ENCODE data around the gene DACH1. TPM values are rescaled to one million over a fixed set of nuclear protein-coding genes. Genes with fewer than 3 reads are reported as not detected.
A peak's percentile ranks its signal among the peaks of the same experiment; 100 is the strongest.

Gene DACH1
- total and polyA plus RNA-seq, 9 of the 15 experiments (the other 6 are each of a cell fraction or from before 2014, with no cell fraction given): 0.04 to 0.07 (median 0.04) TPM; not detected in 2

- H3K4me1 ChIP-seq (replicated peaks in 1 of 2; ENCODE audit: control insufficient read depth in 2 of 2, insufficient read depth in 2 of 2, low read length in 2 of 2): no peaks in the 10 kb centered on the region
- ATAC-seq: no peak
- no peaks in the 10 kb centered on the region for H3K9me3 ChIP-seq (replicated peaks; ENCODE audit: control insufficient read depth, insufficient read depth, low read depth, low read length)
- no peak for FAIRE-seq
- no peaks in the 10 kb centered on the region for H4K20me1 ChIP-seq (replicated peaks; ENCODE audit: control insufficient read depth, insufficient read depth, low read length)
- H3K36me3 ChIP-seq (ENCODE audit: control insufficient read depth, insufficient read depth, low read length): no peaks in the 10 kb centered on the region
- no peak overlapping the region for H2AFZ ChIP-seq (ENCODE audit: low read depth, low read length)
- CTCF ChIA-PET (ENCODE audit: low intra/inter-chr PET ratio): no interaction called here
- H3K27me3 ChIP-seq (ENCODE audit: control insufficient read depth in 2 of 2, insufficient read depth in 2 of 2, low read length in 2 of 2): no peaks in the 10 kb centered on the region
- in situ Hi-C loops (cut with MboI): no loop called here
- H3K4me3 ChIP-seq: no peak overlapping the region
- 0% methylated on average over 3 of the region's 3 CpGs for WGBS (ENCODE audit: insufficient coverage, low coverage, missing lambda C conversion rate)
- no TSS peak for BruUV-seq (replicated peaks)
- H3K4me2 ChIP-seq (ENCODE audit: insufficient read depth, low read length): no peak overlapping the region
- no peak overlapping the region for H3K27ac ChIP-seq (ENCODE audit: extremely low read depth, low read depth, low read length)
- intact Hi-C loops (cut with micrococcal nuclease): no loop called here
- no peaks in the 10 kb centered on the region for H3K79me2 ChIP-seq (ENCODE audit: control insufficient read depth, insufficient read depth, low read length)
- POLR2A ChIA-PET: no interaction called here
- peak in 1 of 4 experiments; percentile 3 for DNase-seq (ENCODE audit: extremely low read depth in 1 of 4, low spot score in 3 of 4)
- H3K9ac ChIP-seq (ENCODE audit: insufficient read depth in 1 of 2, low read depth in 2 of 2, low read length in 2 of 2): no peak overlapping the region
- no peaks in the 10 kb centered on the region for H3K9me1 ChIP-seq (ENCODE audit: control insufficient read depth, insufficient read depth, low read length)
- TF ChIP-seq TGIF2 (CRISPR knock-in tag; IDR thresholded peaks at IDR 0.05): no peak
- TF ChIP-seq ZNF24 (IDR thresholded peaks at IDR 0.05): no peak
- no peak for TF ChIP-seq RAD51 (IDR thresholded peaks at IDR 0.05; ENCODE audit: borderline replicate concordance, low read depth)
- TF ChIP-seq ZNF282 (CRISPR knock-in tag; IDR thresholded peaks at IDR 0.05): no peak
- TF ChIP-seq ZKSCAN8 (CRISPR knock-in tag; IDR thresholded peaks at IDR 0.05): no peak
- no peak for TF ChIP-seq SNAPC5 (CRISPR knock-in tag; IDR thresholded peaks at IDR 0.05)
- no peak for TF ChIP-seq SRSF9 (IDR thresholded peaks at IDR 0.05; ENCODE audit: borderline replicate concordance, low read depth, low read length)
- TF ChIP-seq SMAD2 (IDR thresholded peaks at IDR 0.05; ENCODE audit: low read depth, low read length): no peak
- no peak for TF ChIP-seq WHSC1 (IDR thresholded peaks at IDR 0.05; ENCODE audit: low read length)
- TF ChIP-seq ZNF239 (CRISPR knock-in tag; IDR thresholded peaks at IDR 0.05): no peak
- no peak for TF ChIP-seq ZHX1 (conservative IDR thresholded peaks at IDR 0.05; ENCODE audit: low read length)
- no peak for TF ChIP-seq KDM5B (IDR thresholded peaks at IDR 0.05; ENCODE audit: insufficient replicate concordance, low read depth, low read length)
- no peak for TF ChIP-seq SAP30 (IDR thresholded peaks at IDR 0.05; ENCODE audit: borderline replicate concordance, insufficient read depth, low read depth, low read length, poor library complexity, severe bottlenecking)
- no peak for TF ChIP-seq NFE2 (IDR thresholded peaks at IDR 0.05; ENCODE audit: low read depth)
- TF ChIP-seq ZNF707 (CRISPR knock-in tag; conservative IDR thresholded peaks at IDR 0.05): no peak
- TF ChIP-seq ZNF212 (CRISPR knock-in tag; IDR thresholded peaks at IDR 0.05): no peak
- no peak for TF ChIP-seq DMBX1 (CRISPR knock-in tag; IDR thresholded peaks at IDR 0.05; ENCODE audit: borderline replicate concordance)
- no peak for TF ChIP-seq NKRF (IDR thresholded peaks at IDR 0.05; ENCODE audit: borderline replicate concordance)
- no peak for TF ChIP-seq ILK (tag; IDR thresholded peaks at IDR 0.05; ENCODE audit: borderline replicate concordance, low read depth)
Measured at GRCh38 chr13:71831716-71832115, 35.3 kb downstream of the DACH1 start.

All from K562 (cell line).